Pancreas (tissue), 10 donors: ENCODE data around the gene UQCC2. TPM values are rescaled to one million over a fixed set of nuclear protein-coding genes. Genes with fewer than 3 reads are reported as not detected.

ENCODE experiments used
- ATAC-seq, 4 donors: fragments of 200-7000 bp; cut with Tn5 transposase; one replicate each; pipeline versions ENCODE4 v1.8.0 to v1.9.1; 2020; ENCODE audit warnings: mild to moderate bottlenecking in 4 of 4, moderate library complexity in 4 of 4
- DNase-seq, 6 donors: peaks; one replicate each; pipeline ENCODE4 v3.0.0-alpha.2; 2020
- FAIRE-seq: peaks from 2 replicates; lab custom pipeline; 2012; peaks lifted over from hg19 to GRCh38; lab: Jason Lieb, UNC
- H3K27ac ChIP-seq, 4 donors: fragments of 200-600 bp; sonication (generic); 1 replicate in 3 of 4; 2 replicates in 1 of 4; pipeline versions ENCODE4 v1.5.0 to v1.8.0; 2020
- H3K27me3 ChIP-seq, 4 donors: fragments of 200-600 bp; one replicate each; pipeline ENCODE4 v1.8.0; 2021
- H3K36me3 ChIP-seq, 3 donors: fragments of 200-600 bp; sonication (generic) in 1 of 3; one replicate each; pipeline versions ENCODE4 v1.5.0 to v1.8.0; 2020 to 2021
- H3K4me1 ChIP-seq, 3 donors: fragments of 200-600 bp; one replicate each; pipeline ENCODE4 v1.8.0; 2021
- H3K4me3 ChIP-seq, 4 donors: fragments of 200-600 bp; sonication (generic) in 2 of 4; one replicate each; pipeline versions ENCODE4 v1.5.0 to v1.8.0; 2020 to 2021
- H3K9me3 ChIP-seq, 4 donors: fragments of 200-600 bp; one replicate each; pipeline ENCODE4 v1.8.0; 2021
- WGBS, 2 donors: extraction: QIAGEN DNeasy Blood & Tissue Kit; methylation state at CpG; one replicate each; pipeline ENCODE4 v1.1.7; 2013; 5-methylcytosine and 5-hydroxymethylcytosine counted together
- intact Hi-C, 3 donors: fragments of 100-400 bp; cut with DNase I; formaldehyde crosslinking; loops; one replicate each; pipeline versions ENCODE4 v1.11.1 to v1.14.2; 2022
- polyA plus RNA-seq, 2 donors: library from polyadenylated mRNA; stranded (reverse); fragments of 200-250 nt; gene quantifications; one replicate each; pipeline ENCODE4 v1.2.3, GENCODE V29; 2013
- total RNA-seq, 6 donors: library from RNA; stranded (reverse); fragmentation: NEBNext Ultra II Directional in 4 of 6; extraction: Animal tissue kit (Norgen Biotek cat#: 25700) in 4 of 6; gene quantifications; one replicate each; pipeline versions ENCODE4 v1.2.1 to v1.2.4, GENCODE V29; 2021 to 2023
- TF ChIP-seq, protein P1 (sequence below), 4 donors: fragments of 200-600 bp; sonication (generic) in 3 of 4; IDR thresholded peaks; one replicate each; pipeline versions ENCODE4 v1.5.0 to v1.8.0; 2021; ENCODE audit warnings: antibody characterized with exemption in 4 of 4
- donor health status: healthy with polysubstance abuse.
- donor health status: DM: no; HTN: no; CAD: no; lungs with moderate emphysema.
- donor health status: DM: no; HTN: no; CAD: no.
- donor health status: control.
- donor health status: control.
- donor health status: Bipolar disorder and iron deficiency.
- donor health status: DM: yes; HTN: yes; CAD: no.
- donor health status: DM: no; HTN: no; CAD: no.
- donor health status: DM: no; HTN: no; CAD: no.
- donor health status: DM: yes; HTN: yes; CAD: no.

Gene UQCC2
- total and polyA plus RNA-seq, 8 donors, result 13.9 to 58.9 (median 28.6) TPM

DNA sequence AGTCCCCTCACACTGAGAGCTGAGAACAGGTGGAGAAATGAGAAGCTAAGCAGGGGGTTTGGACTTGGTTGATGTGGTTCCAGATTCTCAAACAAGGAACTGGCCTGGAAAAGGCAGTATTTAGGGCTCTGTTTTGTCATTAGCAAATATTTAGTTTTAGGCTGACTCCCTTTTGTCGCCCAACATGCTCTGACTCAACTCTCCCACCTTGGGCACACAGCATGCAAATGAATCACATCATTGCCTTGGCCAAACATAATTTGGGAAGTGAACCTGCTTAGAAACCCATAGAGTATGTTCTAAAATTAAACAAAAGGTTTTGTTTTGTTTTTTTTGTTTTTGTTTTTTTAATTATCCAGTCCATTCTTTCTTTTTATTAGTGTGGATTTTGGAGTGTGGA is 9.5 kb upstream of the UQCC2 start:
- TF ChIP-seq, protein P1, sequence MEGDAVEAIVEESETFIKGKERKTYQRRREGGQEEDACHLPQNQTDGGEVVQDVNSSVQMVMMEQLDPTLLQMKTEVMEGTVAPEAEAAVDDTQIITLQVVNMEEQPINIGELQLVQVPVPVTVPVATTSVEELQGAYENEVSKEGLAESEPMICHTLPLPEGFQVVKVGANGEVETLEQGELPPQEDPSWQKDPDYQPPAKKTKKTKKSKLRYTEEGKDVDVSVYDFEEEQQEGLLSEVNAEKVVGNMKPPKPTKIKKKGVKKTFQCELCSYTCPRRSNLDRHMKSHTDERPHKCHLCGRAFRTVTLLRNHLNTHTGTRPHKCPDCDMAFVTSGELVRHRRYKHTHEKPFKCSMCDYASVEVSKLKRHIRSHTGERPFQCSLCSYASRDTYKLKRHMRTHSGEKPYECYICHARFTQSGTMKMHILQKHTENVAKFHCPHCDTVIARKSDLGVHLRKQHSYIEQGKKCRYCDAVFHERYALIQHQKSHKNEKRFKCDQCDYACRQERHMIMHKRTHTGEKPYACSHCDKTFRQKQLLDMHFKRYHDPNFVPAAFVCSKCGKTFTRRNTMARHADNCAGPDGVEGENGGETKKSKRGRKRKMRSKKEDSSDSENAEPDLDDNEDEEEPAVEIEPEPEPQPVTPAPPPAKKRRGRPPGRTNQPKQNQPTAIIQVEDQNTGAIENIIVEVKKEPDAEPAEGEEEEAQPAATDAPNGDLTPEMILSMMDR (IDR thresholded peaks at IDR 0.05), result no peak
- Histone ChIP-seq H3K9me3 (no peaks in the 10 kb centered on the region), H3K36me3 (no peaks in the 10 kb centered on the region), H3K27ac (peak overlapping the region in 2 of 4 donors; percentile 48 to 74), H3K4me3 (no peak overlapping the region), H3K4me1 (peaks cover 6 to 60% (median 16%) of the 10 kb centered on the region in 3 donors), H3K27me3 (no peaks in the 10 kb centered on the region)
- DNase-seq (peak in 1 of 6 donors; percentile 56), ATAC-seq (peak; percentile 27 to 65 (median 38)), FAIRE-seq (no peak)
- WGBS, 2 donors, result 36 to 39% methylated on average over 1 of the region's 1 CpG
- intact Hi-C loops, result no loop called here

DNA sequence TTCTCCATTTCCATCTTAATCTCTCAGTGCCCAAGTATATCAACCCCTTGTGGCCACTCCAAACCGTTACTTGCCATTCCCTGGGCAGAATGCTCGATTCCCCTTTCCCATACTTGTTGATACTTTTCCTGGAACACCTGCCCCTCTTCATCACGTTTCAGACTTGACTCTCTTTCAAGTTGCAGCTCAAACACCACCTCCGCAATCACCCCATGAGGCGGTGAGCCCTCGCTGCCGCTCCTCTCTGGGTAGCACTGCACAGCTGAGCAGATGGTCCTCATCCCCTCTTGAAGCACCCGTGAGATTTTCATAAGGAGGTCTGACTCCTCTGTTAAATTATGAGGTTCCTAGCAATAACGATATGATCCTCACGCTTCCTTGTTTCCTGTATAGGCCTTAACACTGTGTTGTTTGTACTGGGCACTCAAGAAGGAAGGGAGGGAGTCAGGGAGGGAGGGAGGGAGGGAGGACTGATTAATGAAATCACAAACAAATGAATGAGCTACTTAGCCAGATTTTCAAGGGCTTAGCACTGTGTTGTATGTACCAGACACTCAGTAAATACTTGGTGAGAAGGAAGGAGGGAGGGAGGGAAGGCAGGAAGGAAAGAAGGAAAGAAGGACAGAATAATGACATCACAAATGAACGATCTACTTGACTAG is 8.0 kb upstream of the UQCC2 start:
- DNase-seq, result no peak
- Histone ChIP-seq H3K27me3 (no peaks in the 10 kb centered on the region), H3K4me1 (peaks cover 6 to 65% (median 18%) of the 10 kb centered on the region in 3 donors), H3K36me3 (no peaks in the 10 kb centered on the region), H3K4me3 (no peak overlapping the region), H3K27ac (peak overlapping the region in 2 of 4 donors; percentile 41 to 74), H3K9me3 (no peaks in the 10 kb centered on the region)
- no peak for FAIRE-seq
- intact Hi-C loops, result no loop called here
- TF ChIP-seq, protein P1 (IDR thresholded peaks at IDR 0.05), result no peak
- 69 to 77% methylated on average over 11 of the region's 11 CpGs for WGBS, 2 donors
- peak in 3 of 4 donors; percentile 6 to 16 (median 10) for ATAC-seq

GRCh38 chr6:33718713-33719112 is 7.2 kb upstream of the UQCC2 start:
- FAIRE-seq, result no peak
- Histone ChIP-seq H3K4me1 (peaks cover 6 to 60% (median 18%) of the 10 kb centered on the region in 3 donors), H3K9me3 (no peaks in the 10 kb centered on the region), H3K27me3 (no peaks in the 10 kb centered on the region), H3K36me3 (no peaks in the 10 kb centered on the region), H3K27ac (peak overlapping the region in 1 of 4 donors; percentile 41), H3K4me3 (no peak overlapping the region)
- WGBS, 2 donors, result 100% methylated on average over 2 of the region's 2 CpGs
- TF ChIP-seq, protein P1 (IDR thresholded peaks at IDR 0.05), result no peak
- intact Hi-C loops, result no loop called here
- no peak for DNase-seq
- ATAC-seq, result no peak

DNA sequence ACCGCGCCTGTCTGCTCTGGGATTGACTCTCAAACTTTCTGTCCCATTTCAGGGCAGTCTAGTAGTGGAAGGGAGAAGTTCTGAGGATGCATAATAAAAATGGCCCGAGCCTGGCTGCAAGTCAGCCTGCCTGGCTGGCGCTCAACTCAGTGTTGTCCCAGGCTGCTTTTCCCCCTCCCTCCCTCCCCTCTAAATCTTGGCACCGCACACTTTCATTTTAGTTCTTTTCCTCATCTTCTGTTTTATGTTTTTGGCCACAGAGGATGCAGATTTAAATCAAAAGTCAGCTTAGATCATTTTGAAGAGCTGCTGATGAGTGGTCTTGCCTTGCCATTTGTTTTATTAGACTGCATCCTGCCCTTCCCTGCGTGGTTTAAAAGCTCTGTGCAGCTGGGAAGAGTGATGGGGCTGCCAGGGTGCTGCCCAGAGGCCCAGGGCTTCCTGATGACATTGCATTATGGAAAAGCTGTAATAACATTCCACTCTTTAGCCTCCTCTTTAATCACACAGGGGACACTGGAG is 6.5 kb upstream of the UQCC2 start:
- intact Hi-C loops, result no loop called here
- FAIRE-seq (no peak), ATAC-seq (no peak), DNase-seq (no peak)
- Histone ChIP-seq H3K4me1 (peaks cover 6 to 53% (median 14%) of the 10 kb centered on the region in 3 donors), H3K4me3 (no peak overlapping the region), H3K9me3 (no peaks in the 10 kb centered on the region), H3K27me3 (no peaks in the 10 kb centered on the region), H3K27ac (no peak overlapping the region), H3K36me3 (no peaks in the 10 kb centered on the region)
- 37 to 48% methylated on average over 6 of the region's 6 CpGs for WGBS, 2 donors
- TF ChIP-seq, protein P1 (IDR thresholded peaks at IDR 0.05), result no peak
